Mammary epithelial cell (primary cell): ENCODE results near the gene ACSL3.

Source experiments
- EZH2 ChIP-seq: IDR thresholded peaks from 2 replicates; pipeline ENCODE4 v1.6.1; 2012; ENCODE audit warnings: low read length, inconsistent platforms, borderline replicate concordance
- TF ChIP-seq, protein P1 (sequence below), 2 donors: IDR thresholded peaks in 1 of 2; conservative IDR thresholded peaks in 1 of 2; 2 replicates each; pipeline ENCODE4 v1.5.1; 2011 to 2012; ENCODE audit warnings: inconsistent platforms in 2 of 2, low read length in 2 of 2, mild to moderate bottlenecking in 2 of 2, control low read depth in 1 of 2, low read depth in 1 of 2; ENCODE audit not compliant: insufficient read depth in 1 of 2; ENCODE audit errors: extremely low read depth in 1 of 2

DNA sequence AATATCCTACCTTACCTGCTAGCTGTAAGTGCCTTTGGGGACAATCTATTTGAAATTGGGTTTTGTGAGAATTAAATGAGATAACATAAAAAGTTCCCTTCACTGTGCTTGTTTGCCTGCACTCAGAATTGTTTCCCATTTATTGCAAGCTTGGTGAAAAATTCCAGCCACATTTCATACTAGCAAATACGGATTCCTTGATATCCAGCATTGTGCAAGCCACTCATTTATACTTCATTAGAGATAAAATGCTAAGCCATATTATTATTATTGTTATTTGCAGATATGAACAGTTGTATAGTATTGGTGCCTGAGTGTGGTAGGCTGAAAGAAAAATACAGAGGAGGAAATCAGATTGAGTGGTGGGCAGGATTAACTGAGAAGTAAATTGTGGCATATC lies 31.9 kb downstream of the ACSL3 start:
- no peak for TF ChIP-seq EZH2
- TF ChIP-seq, protein P1, sequence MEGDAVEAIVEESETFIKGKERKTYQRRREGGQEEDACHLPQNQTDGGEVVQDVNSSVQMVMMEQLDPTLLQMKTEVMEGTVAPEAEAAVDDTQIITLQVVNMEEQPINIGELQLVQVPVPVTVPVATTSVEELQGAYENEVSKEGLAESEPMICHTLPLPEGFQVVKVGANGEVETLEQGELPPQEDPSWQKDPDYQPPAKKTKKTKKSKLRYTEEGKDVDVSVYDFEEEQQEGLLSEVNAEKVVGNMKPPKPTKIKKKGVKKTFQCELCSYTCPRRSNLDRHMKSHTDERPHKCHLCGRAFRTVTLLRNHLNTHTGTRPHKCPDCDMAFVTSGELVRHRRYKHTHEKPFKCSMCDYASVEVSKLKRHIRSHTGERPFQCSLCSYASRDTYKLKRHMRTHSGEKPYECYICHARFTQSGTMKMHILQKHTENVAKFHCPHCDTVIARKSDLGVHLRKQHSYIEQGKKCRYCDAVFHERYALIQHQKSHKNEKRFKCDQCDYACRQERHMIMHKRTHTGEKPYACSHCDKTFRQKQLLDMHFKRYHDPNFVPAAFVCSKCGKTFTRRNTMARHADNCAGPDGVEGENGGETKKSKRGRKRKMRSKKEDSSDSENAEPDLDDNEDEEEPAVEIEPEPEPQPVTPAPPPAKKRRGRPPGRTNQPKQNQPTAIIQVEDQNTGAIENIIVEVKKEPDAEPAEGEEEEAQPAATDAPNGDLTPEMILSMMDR (conservative IDR thresholded peaks at IDR 0.05 in 1 of 2, IDR thresholded peaks at IDR 0.05 in 1 of 2; ENCODE audit: extremely low read depth in 1 of 2, insufficient read depth in 1 of 2, low read depth in 1 of 2, low read length in 2 of 2) = no peak
